Activated CD4-positive, alpha-beta T cell treated with anti-CD3 and anti-CD28 coated beads, Interleukin-2, amount 10 ng/mL, durations not matched to agents 7 days and 5 days (primary cell): ENCODE results near the gene KCNS3. TPM values are rescaled to one million over a fixed set of nuclear protein-coding genes. Genes with fewer than 3 reads are reported as not detected.

ENCODE experiments used
- total RNA-seq, 2 experiments: library from RNA; stranded (reverse); gene quantifications; one replicate each; pipeline ENCODE4 v1.2.3, GENCODE V29; 2021

KCNS3 gene
- total RNA-seq, 2 experiments from 2014 or later = not detected

Other genes with a start within 250 kb of the KCNS3 start
- 10 to 100 TPM; 41.3 to 41.9 TPM for gene SMC6, start 124.9 kb upstream of the KCNS3 start, total RNA-seq
- 10 to 100 TPM; 41.9 to 43.7 TPM for gene GEN1, start 124.5 kb upstream of the KCNS3 start, total RNA-seq
- not detected for gene MSGN1, start 62.2 kb upstream of the KCNS3 start, total RNA-seq